Activated T-cell treated with anti-CD3 and anti-CD28 coated beads for 1 hour (primary cell): Measurements from ENCODE around the gene ZSCAN18.

Experiments used
- DNase-seq: peaks from one replicate; pipeline ENCODE4 v3.0.0-alpha.2; 2020; ENCODE audit warnings: low read depth

ZSCAN18 gene

GRCh38 chr19:58086825-58087710 lies 11.0 kb downstream of the ZSCAN18 start:
- DNase-seq, result no peak

GRCh38 chr19:58085348-58085875 lies 12.6 kb downstream of the ZSCAN18 start:
- DNase-seq, result no peak

- no peak for DNase-seq
Observed at GRCh38 chr19:58084596-58085347, 13.3 kb downstream of the ZSCAN18 start.

- DNase-seq, result no peak
Observed at GRCh38 chr19:58083021-58083420, 15.0 kb downstream of the ZSCAN18 start.

- no peak for DNase-seq
Observed at GRCh38 chr19:58079792-58080191, 18.2 kb downstream of the ZSCAN18 start.

- DNase-seq, result no peak
Observed at GRCh38 chr19:58067240-58067912, 30.7 kb downstream of the ZSCAN18 start.

- DNase-seq, result no peak
Observed at GRCh38 chr19:58063712-58064111, 34.3 kb downstream of the ZSCAN18 start.

GRCh38 chr19:58060231-58060630 lies 37.8 kb downstream of the ZSCAN18 start:
- DNase-seq, result no peak

- no peak for DNase-seq
Observed at GRCh38 chr19:58059671-58060078, 38.4 kb downstream of the ZSCAN18 start.

- DNase-seq, result peak; percentile 41
Observed at GRCh38 chr19:58059003-58059670, 38.9 kb downstream of the ZSCAN18 start, which contains the start of gene ZNF135. Gene ZNF135, plus strand, starts transcription at chr19:58059282. Its CDS starts 721 bp downstream, at chr19:58060003.

GRCh38 chr19:58058467-58058866 lies 39.6 kb downstream of the ZSCAN18 start:
- DNase-seq, result no peak

GRCh38 chr19:58056861-58057260 lies 41.2 kb downstream of the ZSCAN18 start:
- no peak for DNase-seq

GRCh38 chr19:58056261-58056660 lies 41.8 kb downstream of the ZSCAN18 start:
- no peak for DNase-seq

- DNase-seq, result no peak
Observed at GRCh38 chr19:58054901-58055874, 42.8 kb downstream of the ZSCAN18 start.

GRCh38 chr19:58053480-58054156 lies 44.4 kb downstream of the ZSCAN18 start:
- DNase-seq, result no peak

- DNase-seq, result no peak
Observed at GRCh38 chr19:58052256-58052655, 45.8 kb downstream of the ZSCAN18 start.

GRCh38 chr19:58047672-58048071 lies 50.4 kb downstream of the ZSCAN18 start:
- DNase-seq, result no peak

GRCh38 chr19:58046856-58047255 lies 51.2 kb downstream of the ZSCAN18 start:
- DNase-seq, result no peak

GRCh38 chr19:58045411-58046050 lies 52.5 kb downstream of the ZSCAN18 start:
- DNase-seq, result no peak
